ENCODE measurements around the gene TOMM40.
"Not testable (repeated sequence)": the region's sequence is repeated elsewhere in the genome, so short reads cannot be mapped to it uniquely, and the experiment has no call there.

DNA sequence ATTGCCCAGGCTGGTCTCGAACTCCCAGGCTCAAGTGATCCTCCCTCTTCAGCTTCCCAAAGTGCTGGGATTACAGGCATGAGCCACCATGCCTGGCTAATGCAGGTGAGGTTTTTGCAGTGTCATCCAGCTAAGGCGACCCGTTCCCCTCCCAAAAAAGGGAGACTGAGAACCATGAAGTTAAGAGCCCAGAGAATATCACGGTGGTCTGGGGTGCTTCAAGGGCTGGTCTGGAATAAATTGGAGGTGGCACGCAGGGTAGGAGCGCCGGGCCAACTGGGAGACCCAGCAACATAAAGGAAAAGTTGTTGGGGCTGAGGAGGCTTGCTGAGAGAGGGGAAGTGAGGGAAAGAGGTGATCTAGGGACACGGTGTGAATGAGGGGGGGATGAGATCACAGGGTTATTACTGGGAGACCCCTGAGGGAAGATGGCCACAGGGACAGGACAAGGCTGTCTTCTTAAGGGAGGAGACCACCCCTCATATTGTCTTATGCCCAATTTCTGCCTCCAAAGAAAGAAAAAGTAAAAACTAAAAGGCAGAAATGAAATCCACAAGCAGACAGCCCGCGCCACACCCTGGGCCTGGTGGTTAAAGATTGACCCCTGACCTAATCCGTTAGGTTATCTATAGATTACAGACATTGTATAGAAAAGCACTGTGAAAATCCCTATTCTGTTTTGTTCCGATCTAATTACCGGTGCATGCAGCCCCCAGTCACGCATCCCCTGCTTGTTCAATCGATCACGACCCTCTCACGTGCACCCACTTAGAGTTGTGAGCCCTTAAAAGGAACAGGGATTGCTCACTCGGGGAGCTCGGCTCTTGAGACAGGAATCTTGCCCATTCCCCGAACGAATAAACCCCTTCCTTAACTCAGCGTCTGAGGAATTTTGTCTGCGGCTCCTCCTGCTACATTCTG lies 22.7 kb downstream of the TOMM40 start:
- TF ChIP-seq POLR2A, CTCF (IDR thresholded peaks at IDR 0.05): not testable (repeated sequence)

Measured in Peyer's patch (tissue), 4 donors.